ENCODE measurements around the gene FAM217A.

DNA sequence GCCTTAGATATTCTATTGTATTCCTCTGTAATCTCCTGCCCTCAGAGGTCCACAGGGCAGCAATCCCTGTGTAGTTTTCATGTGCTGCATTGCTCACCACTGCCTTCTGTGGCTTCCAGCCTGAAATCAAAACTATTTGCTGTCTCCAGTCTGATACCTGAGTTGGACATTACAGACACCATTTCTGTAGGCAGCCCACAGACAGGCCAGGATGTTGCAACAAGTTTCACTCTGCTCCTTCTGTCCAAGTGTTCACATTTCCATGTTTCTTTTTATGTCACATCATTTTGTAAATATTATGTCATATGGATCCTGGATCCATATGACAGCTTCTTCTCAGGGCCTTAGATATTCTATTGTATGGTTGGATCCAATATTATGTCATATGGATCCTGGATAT is 34.7 kb upstream of the FAM217A start:
- TF ChIP-seq, protein P1, sequence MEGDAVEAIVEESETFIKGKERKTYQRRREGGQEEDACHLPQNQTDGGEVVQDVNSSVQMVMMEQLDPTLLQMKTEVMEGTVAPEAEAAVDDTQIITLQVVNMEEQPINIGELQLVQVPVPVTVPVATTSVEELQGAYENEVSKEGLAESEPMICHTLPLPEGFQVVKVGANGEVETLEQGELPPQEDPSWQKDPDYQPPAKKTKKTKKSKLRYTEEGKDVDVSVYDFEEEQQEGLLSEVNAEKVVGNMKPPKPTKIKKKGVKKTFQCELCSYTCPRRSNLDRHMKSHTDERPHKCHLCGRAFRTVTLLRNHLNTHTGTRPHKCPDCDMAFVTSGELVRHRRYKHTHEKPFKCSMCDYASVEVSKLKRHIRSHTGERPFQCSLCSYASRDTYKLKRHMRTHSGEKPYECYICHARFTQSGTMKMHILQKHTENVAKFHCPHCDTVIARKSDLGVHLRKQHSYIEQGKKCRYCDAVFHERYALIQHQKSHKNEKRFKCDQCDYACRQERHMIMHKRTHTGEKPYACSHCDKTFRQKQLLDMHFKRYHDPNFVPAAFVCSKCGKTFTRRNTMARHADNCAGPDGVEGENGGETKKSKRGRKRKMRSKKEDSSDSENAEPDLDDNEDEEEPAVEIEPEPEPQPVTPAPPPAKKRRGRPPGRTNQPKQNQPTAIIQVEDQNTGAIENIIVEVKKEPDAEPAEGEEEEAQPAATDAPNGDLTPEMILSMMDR (IDR thresholded peaks at IDR 0.05 in 2 of 3, conservative IDR thresholded peaks at IDR 0.05 in 1 of 3; ENCODE audit: control insufficient read depth in 2 of 3, extremely low read depth in 1 of 3, insufficient read depth in 1 of 3, low read depth in 3 of 3, low read length in 3 of 3): no peak
- TF ChIP-seq, protein P2, sequence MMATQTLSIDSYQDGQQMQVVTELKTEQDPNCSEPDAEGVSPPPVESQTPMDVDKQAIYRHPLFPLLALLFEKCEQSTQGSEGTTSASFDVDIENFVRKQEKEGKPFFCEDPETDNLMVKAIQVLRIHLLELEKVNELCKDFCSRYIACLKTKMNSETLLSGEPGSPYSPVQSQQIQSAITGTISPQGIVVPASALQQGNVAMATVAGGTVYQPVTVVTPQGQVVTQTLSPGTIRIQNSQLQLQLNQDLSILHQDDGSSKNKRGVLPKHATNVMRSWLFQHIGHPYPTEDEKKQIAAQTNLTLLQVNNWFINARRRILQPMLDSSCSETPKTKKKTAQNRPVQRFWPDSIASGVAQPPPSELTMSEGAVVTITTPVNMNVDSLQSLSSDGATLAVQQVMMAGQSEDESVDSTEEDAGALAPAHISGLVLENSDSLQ (IDR thresholded peaks at IDR 0.05): no peak
- TF ChIP-seq NFYB (IDR thresholded peaks at IDR 0.05; ENCODE audit: insufficient read depth, low read depth, low read length): no peak
- TF ChIP-seq RCOR1 (conservative IDR thresholded peaks at IDR 0.05; ENCODE audit: low read depth, low read length): no peak
- no peak for TF ChIP-seq CHD2 (IDR thresholded peaks at IDR 0.05; ENCODE audit: borderline replicate concordance, low read depth, low read length)
- TF ChIP-seq, protein P3, sequence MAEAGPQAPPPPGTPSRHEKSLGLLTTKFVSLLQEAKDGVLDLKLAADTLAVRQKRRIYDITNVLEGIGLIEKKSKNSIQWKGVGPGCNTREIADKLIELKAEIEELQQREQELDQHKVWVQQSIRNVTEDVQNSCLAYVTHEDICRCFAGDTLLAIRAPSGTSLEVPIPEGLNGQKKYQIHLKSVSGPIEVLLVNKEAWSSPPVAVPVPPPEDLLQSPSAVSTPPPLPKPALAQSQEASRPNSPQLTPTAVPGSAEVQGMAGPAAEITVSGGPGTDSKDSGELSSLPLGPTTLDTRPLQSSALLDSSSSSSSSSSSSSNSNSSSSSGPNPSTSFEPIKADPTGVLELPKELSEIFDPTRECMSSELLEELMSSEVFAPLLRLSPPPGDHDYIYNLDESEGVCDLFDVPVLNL (IDR thresholded peaks at IDR 0.05; ENCODE audit: low read depth, low read length): no peak
- TF ChIP-seq ZNF217 (IDR thresholded peaks at IDR 0.05): no peak
- TF ChIP-seq, protein P4, sequence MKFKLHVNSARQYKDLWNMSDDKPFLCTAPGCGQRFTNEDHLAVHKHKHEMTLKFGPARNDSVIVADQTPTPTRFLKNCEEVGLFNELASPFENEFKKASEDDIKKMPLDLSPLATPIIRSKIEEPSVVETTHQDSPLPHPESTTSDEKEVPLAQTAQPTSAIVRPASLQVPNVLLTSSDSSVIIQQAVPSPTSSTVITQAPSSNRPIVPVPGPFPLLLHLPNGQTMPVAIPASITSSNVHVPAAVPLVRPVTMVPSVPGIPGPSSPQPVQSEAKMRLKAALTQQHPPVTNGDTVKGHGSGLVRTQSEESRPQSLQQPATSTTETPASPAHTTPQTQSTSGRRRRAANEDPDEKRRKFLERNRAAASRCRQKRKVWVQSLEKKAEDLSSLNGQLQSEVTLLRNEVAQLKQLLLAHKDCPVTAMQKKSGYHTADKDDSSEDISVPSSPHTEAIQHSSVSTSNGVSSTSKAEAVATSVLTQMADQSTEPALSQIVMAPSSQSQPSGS (IDR thresholded peaks at IDR 0.05; ENCODE audit: low read length): no peak
- TF ChIP-seq POLR2AphosphoS5 (IDR thresholded peaks at IDR 0.05; ENCODE audit: low read length): no peak

All from GM12878 (cell line).